Tibial nerve (tissue), 4 donors: ENCODE measurements around the gene TMEM100. TPM values are rescaled to one million over a fixed set of nuclear protein-coding genes. Genes with fewer than 3 reads are reported as not detected.

ENCODE experiments used
- DNase-seq, 2 donors: peaks; one replicate each; pipeline ENCODE4 v3.0.0-alpha.2; 2019; ENCODE audit warnings: low spot score in 2 of 2
- H3K27ac ChIP-seq, 4 donors: fragments of 200-600 bp; sonication (generic) in 3 of 4; one replicate each; pipeline ENCODE4 v1.5.1; 2017 to 2019; ENCODE audit warnings: mild to moderate bottlenecking in 1 of 4
- H3K27me3 ChIP-seq, 2 donors: fragments of 200-600 bp; sonication (generic) in 1 of 2; one replicate each; pipeline versions ENCODE4 v1.5.1 to v1.6.0; 2017 to 2019
- H3K36me3 ChIP-seq, 3 donors: fragments of 200-600 bp; sonication (generic); one replicate each; pipeline ENCODE4 v1.5.1; 2018 to 2019
- H3K4me1 ChIP-seq, 4 donors: fragments of 200-600 bp; sonication (generic) in 3 of 4; one replicate each; pipeline ENCODE4 v1.5.1; 2017 to 2019
- H3K4me3 ChIP-seq, 4 donors: fragments of 200-600 bp; sonication (generic) in 3 of 4; one replicate each; pipeline ENCODE4 v1.5.1; 2017 to 2019; ENCODE audit warnings: mild to moderate bottlenecking in 1 of 4, moderate library complexity in 1 of 4
- H3K9me3 ChIP-seq, 4 donors: fragments of 200-600 bp; sonication (generic) in 3 of 4; one replicate each; pipeline ENCODE4 v1.5.1; 2017 to 2019
- EP300 ChIP-seq, 2 donors: sonication (generic); formaldehyde crosslinking; IDR thresholded peaks; one replicate each; pipeline ENCODE4 v1.6.1; 2017; ENCODE audit warnings: antibody characterized with exemption in 2 of 2, mild to moderate bottlenecking in 1 of 2
- POLR2A ChIP-seq, 2 donors: fragments of 450-650 bp; IDR thresholded peaks; one replicate each; pipeline ENCODE4 v1.6.1; 2017; ENCODE audit warnings: antibody characterized with exemption in 2 of 2, mild to moderate bottlenecking in 2 of 2, moderate library complexity in 2 of 2
- WGBS, 2 donors: methylation state at CpG; one replicate each; pipeline ENCODE4 v1.1.5; 2018; 5-methylcytosine and 5-hydroxymethylcytosine counted together
- total RNA-seq, 4 donors: library from RNA; depleted of rRNA; stranded (reverse); fragments of >200 nt; gene quantifications; one replicate each; pipeline ENCODE4 v1.1.0, GENCODE V29; 2016
- TF ChIP-seq, protein P1 (sequence below), 5 experiments: fragments of 200-600 bp in 3 of 5; fragments of 450-650 bp in 2 of 5; sonication (generic) in 3 of 5; IDR thresholded peaks; one replicate each; pipeline ENCODE4 v1.5.1; 2016 to 2019; ENCODE audit warnings: antibody characterized with exemption in 5 of 5, mild to moderate bottlenecking in 3 of 5, moderate library complexity in 2 of 5

TMEM100 gene
- total RNA-seq, 4 donors from 2014 or later = 24.3 to 33.4 (median 28.9) TPM

- H3K27ac ChIP-seq = peak within 1 kb of the TSS; percentile 81 to 95 (median 88)
Observed at GRCh38 chr17:55750750-55751657, 28.3 kb upstream of the TMEM100 start, which contains the start of gene PCTP. TSS of gene PCTP (plus strand) at chr17:55751051. CDS start at chr17:55751104, 53 bp downstream.

DNA sequence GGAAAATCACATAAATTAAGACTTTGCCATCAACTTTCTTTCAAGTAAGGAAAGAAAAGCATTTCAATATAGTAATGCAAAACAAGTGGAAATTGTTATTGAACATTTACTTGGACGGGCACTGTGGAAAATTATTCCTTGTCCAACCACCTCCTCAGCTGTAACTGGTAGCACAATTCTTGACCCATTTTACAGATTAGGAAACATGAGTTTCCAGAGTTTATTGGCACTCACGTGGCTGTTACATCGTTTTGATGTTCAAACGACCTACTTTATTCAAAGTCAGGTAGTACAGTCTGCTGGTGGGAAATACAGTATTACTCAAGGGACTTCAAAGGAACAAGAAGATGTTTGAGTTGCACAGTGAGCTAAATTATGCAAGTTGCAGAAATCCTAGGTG is 27.3 kb upstream of the TMEM100 start:
- 67 to 70% methylated on average over 4 of the region's 4 CpGs for WGBS, 2 donors

More at GRCh38 chr17:55750750-55751657, 28.3 kb upstream of the TMEM100 start, which contains the start of gene PCTP:
- no peaks in the 10 kb centered on the region for H3K9me3 ChIP-seq
- TF ChIP-seq, protein P1, sequence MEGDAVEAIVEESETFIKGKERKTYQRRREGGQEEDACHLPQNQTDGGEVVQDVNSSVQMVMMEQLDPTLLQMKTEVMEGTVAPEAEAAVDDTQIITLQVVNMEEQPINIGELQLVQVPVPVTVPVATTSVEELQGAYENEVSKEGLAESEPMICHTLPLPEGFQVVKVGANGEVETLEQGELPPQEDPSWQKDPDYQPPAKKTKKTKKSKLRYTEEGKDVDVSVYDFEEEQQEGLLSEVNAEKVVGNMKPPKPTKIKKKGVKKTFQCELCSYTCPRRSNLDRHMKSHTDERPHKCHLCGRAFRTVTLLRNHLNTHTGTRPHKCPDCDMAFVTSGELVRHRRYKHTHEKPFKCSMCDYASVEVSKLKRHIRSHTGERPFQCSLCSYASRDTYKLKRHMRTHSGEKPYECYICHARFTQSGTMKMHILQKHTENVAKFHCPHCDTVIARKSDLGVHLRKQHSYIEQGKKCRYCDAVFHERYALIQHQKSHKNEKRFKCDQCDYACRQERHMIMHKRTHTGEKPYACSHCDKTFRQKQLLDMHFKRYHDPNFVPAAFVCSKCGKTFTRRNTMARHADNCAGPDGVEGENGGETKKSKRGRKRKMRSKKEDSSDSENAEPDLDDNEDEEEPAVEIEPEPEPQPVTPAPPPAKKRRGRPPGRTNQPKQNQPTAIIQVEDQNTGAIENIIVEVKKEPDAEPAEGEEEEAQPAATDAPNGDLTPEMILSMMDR (IDR thresholded peaks at IDR 0.05) = peak; percentile 14 to 75 (median 20)
- peak; percentile 85 to 93 for TF ChIP-seq POLR2A (IDR thresholded peaks at IDR 0.05)
- TF ChIP-seq EP300 (IDR thresholded peaks at IDR 0.05) = peak; percentile 78 to 98
- WGBS, 2 donors = 0% methylated on average over 32 to 52 of the region's 53 CpGs
- H3K4me1 ChIP-seq = peaks cover 0 to 46% (median 7%) of the 10 kb centered on the region in 4 donors
- H3K36me3 ChIP-seq = peaks cover 0 to 14% (median 0%) of the 10 kb centered on the region in 3 donors
- H3K27me3 ChIP-seq = no peaks in the 10 kb centered on the region
- peak within 1 kb of the TSS; percentile 67 to 94 (median 89) for H3K4me3 ChIP-seq
- peak; percentile 92 to 94 for DNase-seq

DNA sequence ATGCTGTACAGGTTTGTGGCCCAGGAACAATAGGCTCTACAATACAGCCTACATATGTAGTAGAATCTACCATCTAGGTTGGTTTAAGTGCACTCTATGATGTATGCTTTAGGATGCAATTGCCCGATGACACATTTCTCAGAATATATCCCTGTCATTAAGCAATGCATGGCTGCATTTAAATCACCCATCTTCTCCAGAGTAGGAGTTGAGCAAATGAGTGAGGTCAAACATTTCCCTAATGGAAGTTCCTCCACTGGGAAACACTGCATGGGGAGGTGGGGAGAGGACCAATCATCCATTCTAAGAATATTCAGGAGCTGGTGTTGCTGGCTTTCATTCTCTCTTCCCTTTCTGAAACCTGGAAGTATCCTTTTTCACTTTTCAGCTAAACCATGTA is 26.2 kb upstream of the TMEM100 start:
- Histone ChIP-seq H3K4me1 (peaks cover 0 to 25% (median 6%) of the 10 kb centered on the region in 4 donors), H3K27me3 (no peaks in the 10 kb centered on the region), H3K9me3 (no peaks in the 10 kb centered on the region), H3K4me3 (no peak overlapping the region), H3K36me3 (peaks cover 0 to 5% (median 0%) of the 10 kb centered on the region in 3 donors), H3K27ac (no peak overlapping the region)
- TF ChIP-seq, protein P1 (IDR thresholded peaks at IDR 0.05) = no peak
- no peak for TF ChIP-seq EP300 (IDR thresholded peaks at IDR 0.05)
- TF ChIP-seq POLR2A (IDR thresholded peaks at IDR 0.05) = no peak
- WGBS, 2 donors = 81 to 93% methylated on average over 1 of the region's 1 CpG
- DNase-seq = no peak

More for the DNA sequence above, 27.3 kb upstream of the TMEM100 start:
- H3K27me3 ChIP-seq = no peaks in the 10 kb centered on the region
- H3K27ac ChIP-seq = no peak overlapping the region
- DNase-seq = no peak
- H3K9me3 ChIP-seq = no peaks in the 10 kb centered on the region
- peaks cover 0 to 36% (median 7%) of the 10 kb centered on the region in 4 donors for H3K4me1 ChIP-seq
- TF ChIP-seq POLR2A (IDR thresholded peaks at IDR 0.05) = no peak
- TF ChIP-seq, protein P1 (IDR thresholded peaks at IDR 0.05) = no peak
- no peak for TF ChIP-seq EP300 (IDR thresholded peaks at IDR 0.05)
- peaks cover 0 to 14% (median 0%) of the 10 kb centered on the region in 3 donors for H3K36me3 ChIP-seq
- H3K4me3 ChIP-seq = no peak overlapping the region

- DNase-seq = no peak
- H3K9me3 ChIP-seq = no peaks in the 10 kb centered on the region
- TF ChIP-seq EP300 (IDR thresholded peaks at IDR 0.05) (no peak), POLR2A (IDR thresholded peaks at IDR 0.05) (no peak)
- TF ChIP-seq, protein P1 (IDR thresholded peaks at IDR 0.05) = no peak
- peaks cover 0 to 14% (median 2%) of the 10 kb centered on the region in 4 donors for H3K4me1 ChIP-seq
- WGBS, 2 donors = 48 to 60% methylated on average over 3 of the region's 3 CpGs
- no peaks in the 10 kb centered on the region for H3K36me3 ChIP-seq
- H3K27ac ChIP-seq = no peak overlapping the region
- no peaks in the 10 kb centered on the region for H3K27me3 ChIP-seq
- H3K4me3 ChIP-seq = no peak overlapping the region
Observed at GRCh38 chr17:55747209-55747608, 24.5 kb upstream of the TMEM100 start.

DNA sequence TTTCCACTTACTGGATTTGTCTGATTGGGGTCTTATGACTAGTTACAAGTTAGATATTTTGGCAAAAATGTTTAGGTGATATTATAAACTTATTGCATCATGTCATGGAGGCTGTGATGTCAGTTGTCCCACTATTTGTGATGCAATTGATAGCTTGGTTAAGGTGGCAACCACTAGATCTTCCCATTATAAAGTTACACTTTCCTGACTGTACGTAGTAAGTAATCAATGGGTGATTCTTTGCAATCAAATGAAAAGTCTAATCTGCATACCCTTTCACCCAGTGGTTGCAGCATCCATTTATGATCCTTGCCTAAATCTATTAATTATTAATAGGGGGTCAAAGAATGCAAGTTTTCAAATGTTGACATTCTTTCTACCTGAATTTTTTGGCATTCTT is 23.8 kb upstream of the TMEM100 start:
- Histone ChIP-seq H3K36me3 (no peaks in the 10 kb centered on the region), H3K27me3 (no peaks in the 10 kb centered on the region), H3K27ac (no peak overlapping the region), H3K9me3 (no peaks in the 10 kb centered on the region), H3K4me3 (no peak overlapping the region), H3K4me1 (peaks cover 0 to 10% (median 0%) of the 10 kb centered on the region in 4 donors)
- DNase-seq = no peak
- WGBS, 2 donors = 98 to 100% methylated on average over 1 of the region's 1 CpG
- TF ChIP-seq, protein P1 (IDR thresholded peaks at IDR 0.05) = no peak
- TF ChIP-seq EP300 (IDR thresholded peaks at IDR 0.05) = no peak
